Gastrocnemius medialis (tissue), 4 donors: ENCODE data around the gene IQCE.

Experiments used
- CTCF ChIP-seq, 5 experiments: fragments of 450-650 bp in 3 of 5; fragments of 200-600 bp in 2 of 5; sonication (generic) in 2 of 5; IDR thresholded peaks in 4 of 5; conservative IDR thresholded peaks in 1 of 5; 1 replicate in 4 of 5; 2 replicates in 1 of 5; pipeline ENCODE4 v1.5.1; 2016 to 2019; ENCODE audit warnings: antibody characterized with exemption in 5 of 5, mild to moderate bottlenecking in 3 of 5, moderate library complexity in 3 of 5
- POLR2A ChIP-seq, 2 donors: fragments of 450-650 bp; IDR thresholded peaks; one replicate each; pipeline ENCODE4 v1.6.1; 2017; ENCODE audit warnings: antibody characterized with exemption in 2 of 2, mild to moderate bottlenecking in 2 of 2, moderate library complexity in 2 of 2

GRCh38 chr7:2639695-2640481, 81.1 kb downstream of the IQCE start:
- no peak for TF ChIP-seq CTCF (IDR thresholded peaks at IDR 0.05 in 4 of 5, conservative IDR thresholded peaks at IDR 0.05 in 1 of 5)
- no peak for TF ChIP-seq POLR2A (IDR thresholded peaks at IDR 0.05)
